GM13976 (cell line): ENCODE measurements around the gene DNAJC5.
"Not testable (repeated sequence)": the region's sequence is repeated elsewhere in the genome, so short reads cannot be mapped to it uniquely, and the experiment has no call there.

Experiments used
- DNase-seq: peaks from one replicate; pipeline ENCODE4 v3.0.0; 2012; ENCODE audit warnings: low spot score
- CTCF ChIP-seq: IDR thresholded peaks from 2 replicates; pipeline ENCODE4 v1.5.1; 2012; ENCODE audit warnings: borderline replicate concordance, mild to moderate bottlenecking; ENCODE audit not compliant: insufficient read depth; ENCODE audit errors: extremely low read depth, missing control alignments, control extremely low read depth
- in situ Hi-C: fragments of 300-500 bp; cut with MboI; formaldehyde crosslinking; loops from one replicate; pipeline ENCODE4 v1.12.0; 2022; ENCODE audit warnings: low sequenced_read_pairs, mixed read lengths, inconsistent platforms; ENCODE audit not compliant: unreplicated experiment

Gene DNAJC5

DNA sequence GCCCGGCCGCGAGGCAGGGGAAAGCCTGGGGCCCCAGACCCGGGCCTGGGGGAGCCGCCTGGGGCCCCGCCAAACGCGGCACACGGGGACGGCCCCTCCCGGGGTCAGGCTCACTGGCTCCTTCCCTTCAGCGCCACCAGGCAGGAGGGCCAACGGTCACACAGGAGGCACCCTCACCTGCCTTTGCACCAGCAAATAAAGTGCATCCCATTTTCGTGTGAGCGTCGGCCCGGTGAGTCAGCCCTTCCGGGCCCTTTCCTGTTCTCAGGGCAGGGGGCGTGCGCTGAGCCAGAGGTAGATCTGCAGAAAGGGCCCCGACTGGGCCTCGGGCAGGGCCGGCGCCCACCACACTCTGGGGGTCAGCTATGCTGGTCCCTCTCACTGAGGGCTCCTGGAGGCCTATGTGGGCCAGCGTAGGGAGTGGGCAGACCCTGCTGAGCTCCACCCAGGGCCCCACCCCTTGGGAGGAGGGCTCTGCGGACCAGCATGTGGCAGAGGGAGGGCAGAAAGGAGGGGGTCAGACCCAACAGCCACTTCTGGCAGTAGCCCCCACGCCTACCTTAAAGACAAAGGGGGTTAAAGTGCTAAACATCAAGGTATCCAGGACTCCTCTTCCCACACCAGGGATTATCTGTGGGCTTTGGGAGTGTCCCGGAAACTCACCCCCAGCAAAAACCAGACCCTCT is 62.2 kb downstream of the DNAJC5 start:
- DNase-seq = peak; percentile 81

DNA sequence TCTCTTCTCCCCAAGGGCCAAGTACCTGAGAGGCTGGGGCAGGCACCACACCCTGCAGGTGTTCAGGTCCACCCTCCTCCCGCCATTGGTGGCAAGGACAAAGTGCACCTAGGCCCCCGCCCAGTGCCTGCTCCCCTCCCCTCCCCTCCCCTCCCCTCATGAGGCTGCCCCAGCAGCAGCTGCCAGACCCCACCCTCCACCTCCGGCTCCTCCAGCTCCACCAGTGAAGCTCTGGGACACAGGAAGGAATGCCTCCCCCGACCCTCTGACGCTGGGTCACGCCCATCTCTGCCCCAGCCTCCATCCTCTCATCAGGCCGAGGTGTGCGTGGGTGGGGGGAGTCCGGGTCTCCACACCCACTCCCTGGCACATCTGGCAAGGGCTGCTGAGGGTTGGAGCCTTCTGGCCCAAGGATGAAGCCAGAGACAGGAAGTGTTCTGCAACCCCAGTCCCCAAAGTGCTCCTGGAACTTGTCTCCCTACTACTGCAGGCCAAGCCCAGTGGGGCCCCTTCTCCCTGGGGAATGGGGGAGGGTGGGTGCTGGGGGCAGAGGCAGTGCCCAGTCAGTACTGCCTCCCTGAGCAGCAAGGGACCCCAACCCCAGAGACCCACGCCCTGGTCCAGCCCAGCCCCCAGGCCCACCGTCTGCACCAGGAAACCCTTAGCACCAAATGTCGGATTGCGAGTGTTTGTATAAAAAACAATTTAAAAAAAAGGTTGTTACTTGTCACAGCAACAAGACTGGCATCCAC is 62.9 kb downstream of the DNAJC5 start:
- TF ChIP-seq CTCF = no peak
- DNase-seq = no peak
- in situ Hi-C loops = no loop called here

More for the DNA sequence above, 62.2 kb downstream of the DNAJC5 start:
- no peak for TF ChIP-seq CTCF
- in situ Hi-C loops = no loop called here

DNA sequence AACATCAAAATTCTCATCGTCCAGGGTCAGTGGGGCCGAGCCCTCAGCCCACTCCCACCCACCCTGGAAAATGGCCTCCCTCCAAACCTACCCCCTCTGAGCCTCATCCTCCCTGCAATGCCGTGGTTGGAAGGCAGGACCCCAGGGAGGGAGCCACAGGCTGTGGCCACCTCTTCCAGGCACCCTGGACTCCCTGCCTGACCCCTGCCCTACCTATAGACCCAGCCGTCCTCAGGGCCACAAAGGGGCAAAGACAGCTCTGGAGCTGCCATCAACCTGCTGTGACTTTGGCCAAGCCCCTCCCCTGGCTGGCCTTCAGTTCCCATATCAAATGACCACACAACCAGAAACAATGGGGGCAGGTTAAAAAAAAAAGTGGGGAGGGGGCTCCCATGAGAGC is 63.5 kb downstream of the DNAJC5 start:
- no peak for TF ChIP-seq CTCF
- DNase-seq = no peak
- in situ Hi-C loops = no loop called here

DNA sequence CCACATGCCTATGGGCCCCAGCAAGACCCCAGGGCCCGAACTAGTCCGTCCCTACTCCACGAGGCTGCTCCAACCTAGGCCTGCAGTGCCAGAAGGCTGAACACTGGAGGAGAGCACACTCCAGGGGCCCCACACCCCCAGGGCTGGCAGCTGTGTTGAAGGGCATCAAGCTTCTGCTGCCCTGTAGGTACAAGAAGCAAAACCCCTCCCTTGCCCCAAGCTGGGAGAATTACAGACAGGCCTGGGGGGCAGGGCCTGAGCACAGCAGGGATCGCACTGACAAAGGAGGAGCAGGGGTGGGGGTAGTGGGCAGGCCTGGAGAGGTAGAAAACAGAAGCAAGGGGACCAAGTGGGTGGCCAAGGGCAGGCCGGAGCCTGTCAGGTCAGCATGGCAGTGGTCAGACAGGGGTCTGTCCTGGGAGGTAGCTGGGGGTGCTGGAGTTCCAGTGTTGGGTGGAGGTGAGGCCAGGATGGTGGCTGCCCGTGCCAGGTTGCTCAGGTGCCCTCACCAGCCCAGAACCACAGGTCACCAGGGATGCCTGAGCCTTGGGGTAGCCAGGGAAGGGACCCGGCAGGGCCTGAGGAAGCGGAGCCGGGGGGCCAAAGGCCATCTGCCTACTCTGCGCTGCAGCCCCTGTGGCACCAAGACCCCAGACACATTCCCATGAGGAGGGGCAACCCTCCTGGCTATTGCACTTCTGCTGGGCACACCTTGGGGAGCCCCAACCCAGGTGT is 64.2 kb downstream of the DNAJC5 start:
- in situ Hi-C loops = no loop called here
- no peak for DNase-seq
- TF ChIP-seq CTCF = no peak

GRCh38 chr20:63959699-63960075 is 64.8 kb downstream of the DNAJC5 start:
- no peak for DNase-seq
- in situ Hi-C loops = no loop called here
- TF ChIP-seq CTCF = no peak

- in situ Hi-C loops, DNase-seq: not testable (repeated sequence)
Observed at GRCh38 chr20:63960654-63961621, 66.0 kb downstream of the DNAJC5 start.
